ENCODE data around the gene ZSCAN18. TPM values are rescaled to one million over a fixed set of nuclear protein-coding genes. Genes with fewer than 3 reads are reported as not detected.

ZSCAN18 gene
- total RNA-seq, 1 donor from 2014 or later = 16.6 TPM

- FAIRE-seq = no peak
Measured at GRCh38 chr19:58045411-58046050, 52.5 kb downstream of the ZSCAN18 start.

GRCh38 chr19:58044886-58045285, 53.1 kb downstream of the ZSCAN18 start:
- Histone ChIP-seq H3K36me3 (ENCODE audit: control insufficient read depth, insufficient read depth, low read length) (no peaks in the 10 kb centered on the region), H3K27me3 (ENCODE audit: control insufficient read depth, insufficient read depth, low read length) (no peaks in the 10 kb centered on the region), H3K4me3 (ENCODE audit: low read depth, low read length) (no peak overlapping the region)
- TF ChIP-seq CTCF (IDR thresholded peaks at IDR 0.05; ENCODE audit: insufficient read depth, low read length, severe bottlenecking) = no peak
- FAIRE-seq = no peak
- DNase-seq (ENCODE audit: low read depth) = no peak

More at GRCh38 chr19:58045411-58046050, 52.5 kb downstream of the ZSCAN18 start:
- no peak for TF ChIP-seq CTCF (IDR thresholded peaks at IDR 0.05; ENCODE audit: insufficient read depth, low read length, severe bottlenecking)
- Histone ChIP-seq H3K4me3 (ENCODE audit: low read depth, low read length) (no peak overlapping the region), H3K36me3 (ENCODE audit: control insufficient read depth, insufficient read depth, low read length) (no peaks in the 10 kb centered on the region), H3K27me3 (ENCODE audit: control insufficient read depth, insufficient read depth, low read length) (no peaks in the 10 kb centered on the region)
- DNase-seq (ENCODE audit: low read depth) = no peak

- FAIRE-seq = no peak
- H3K27me3 ChIP-seq (ENCODE audit: control insufficient read depth, insufficient read depth, low read length) = no peaks in the 10 kb centered on the region
Measured at GRCh38 chr19:58044391-58044790, 53.6 kb downstream of the ZSCAN18 start.

GRCh38 chr19:58042495-58043340, 55.3 kb downstream of the ZSCAN18 start:
- TF ChIP-seq CTCF (IDR thresholded peaks at IDR 0.05; ENCODE audit: insufficient read depth, low read length, severe bottlenecking) = no peak
- FAIRE-seq = no peak
- Histone ChIP-seq H3K4me3 (ENCODE audit: low read depth, low read length) (no peak overlapping the region), H3K27me3 (ENCODE audit: control insufficient read depth, insufficient read depth, low read length) (no peaks in the 10 kb centered on the region), H3K36me3 (ENCODE audit: control insufficient read depth, insufficient read depth, low read length) (no peaks in the 10 kb centered on the region)
- DNase-seq (ENCODE audit: low read depth) = no peak

More at GRCh38 chr19:58044391-58044790, 53.6 kb downstream of the ZSCAN18 start:
- H3K36me3 ChIP-seq (ENCODE audit: control insufficient read depth, insufficient read depth, low read length) = no peaks in the 10 kb centered on the region
- H3K4me3 ChIP-seq (ENCODE audit: low read depth, low read length) = no peak overlapping the region
- no peak for TF ChIP-seq CTCF (IDR thresholded peaks at IDR 0.05; ENCODE audit: insufficient read depth, low read length, severe bottlenecking)
- DNase-seq (ENCODE audit: low read depth) = no peak

GRCh38 chr19:58040751-58041525, 57.1 kb downstream of the ZSCAN18 start:
- TF ChIP-seq CTCF (IDR thresholded peaks at IDR 0.05; ENCODE audit: insufficient read depth, low read length, severe bottlenecking) = no peak
- FAIRE-seq = no peak
- Histone ChIP-seq H3K4me3 (ENCODE audit: low read depth, low read length) (no peak overlapping the region), H3K27me3 (ENCODE audit: control insufficient read depth, insufficient read depth, low read length) (no peaks in the 10 kb centered on the region), H3K36me3 (ENCODE audit: control insufficient read depth, insufficient read depth, low read length) (no peaks in the 10 kb centered on the region)
- DNase-seq (ENCODE audit: low read depth) = no peak
